Upper lobe of right lung (tissue), 1 donor: Measurements from ENCODE around the gene CYTH2. TPM values are rescaled to one million over a fixed set of nuclear protein-coding genes. Genes with fewer than 3 reads are reported as not detected.

ENCODE experiments used
- ATAC-seq: fragments of 200-7000 bp; cut with Tn5 transposase; one replicate; pipeline ENCODE4 v1.9.1; 2020; ENCODE audit warnings: mild to moderate bottlenecking, moderate library complexity
- DNase-seq: peaks from one replicate; pipeline ENCODE4 v3.0.0-alpha.2; 2020
- H3K27ac ChIP-seq: fragments of 200-600 bp; one replicate; pipeline ENCODE4 v1.8.0; 2022
- H3K27me3 ChIP-seq: fragments of 200-600 bp; one replicate; pipeline ENCODE4 v1.8.0; 2022; ENCODE audit warnings: mild to moderate bottlenecking
- H3K36me3 ChIP-seq: fragments of 200-600 bp; one replicate; pipeline ENCODE4 v1.8.0; 2022
- H3K4me1 ChIP-seq: fragments of 200-600 bp; one replicate; pipeline ENCODE4 v1.8.0; 2022
- H3K4me3 ChIP-seq: fragments of 200-600 bp; one replicate; pipeline ENCODE4 v1.8.0; 2022; ENCODE audit warnings: mild to moderate bottlenecking
- H3K9me3 ChIP-seq: fragments of 200-600 bp; one replicate; pipeline ENCODE4 v1.8.0; 2022
- CTCF ChIP-seq: fragments of 200-600 bp; IDR thresholded peaks from one replicate; pipeline ENCODE4 v1.8.0; 2022; ENCODE audit warnings: antibody characterized with exemption
- intact Hi-C: fragments of 100-400 bp; cut with DNase I; formaldehyde crosslinking; loops from one replicate; pipeline ENCODE4 v1.11.0; 2022
- total RNA-seq: library from RNA; stranded (reverse); fragmentation: NEBNext Ultra II Directional; extraction: Animal tissue kit (Norgen Biotek cat#: 25700); gene quantifications from one replicate; pipeline ENCODE4 v1.2.1, GENCODE V29; 2021
- donor health status: DM: no; HTN: yes; CAD: no; lungs with severe emphysema.

Gene CYTH2
- total RNA-seq, 1 donor from 2014 or later, result 60.7 TPM

GRCh38 chr19:48495396-48495795, 26.2 kb downstream of the CYTH2 start:
- Histone ChIP-seq H3K27ac (no peak overlapping the region), H3K4me1 (peaks cover 23% of the 10 kb centered on the region), H3K36me3 (no peaks in the 10 kb centered on the region), H3K9me3 (no peaks in the 10 kb centered on the region), H3K27me3 (peaks cover 21% of the 10 kb centered on the region), H3K4me3 (no peak overlapping the region)
- ATAC-seq, result no peak
- DNase-seq, result no peak
- intact Hi-C loops, result loop anchor here (10.0 kb wide), 1 partner anchor 89 kb away; no protein-coding TSS in a partner anchor
- no peak for TF ChIP-seq CTCF

DNA sequence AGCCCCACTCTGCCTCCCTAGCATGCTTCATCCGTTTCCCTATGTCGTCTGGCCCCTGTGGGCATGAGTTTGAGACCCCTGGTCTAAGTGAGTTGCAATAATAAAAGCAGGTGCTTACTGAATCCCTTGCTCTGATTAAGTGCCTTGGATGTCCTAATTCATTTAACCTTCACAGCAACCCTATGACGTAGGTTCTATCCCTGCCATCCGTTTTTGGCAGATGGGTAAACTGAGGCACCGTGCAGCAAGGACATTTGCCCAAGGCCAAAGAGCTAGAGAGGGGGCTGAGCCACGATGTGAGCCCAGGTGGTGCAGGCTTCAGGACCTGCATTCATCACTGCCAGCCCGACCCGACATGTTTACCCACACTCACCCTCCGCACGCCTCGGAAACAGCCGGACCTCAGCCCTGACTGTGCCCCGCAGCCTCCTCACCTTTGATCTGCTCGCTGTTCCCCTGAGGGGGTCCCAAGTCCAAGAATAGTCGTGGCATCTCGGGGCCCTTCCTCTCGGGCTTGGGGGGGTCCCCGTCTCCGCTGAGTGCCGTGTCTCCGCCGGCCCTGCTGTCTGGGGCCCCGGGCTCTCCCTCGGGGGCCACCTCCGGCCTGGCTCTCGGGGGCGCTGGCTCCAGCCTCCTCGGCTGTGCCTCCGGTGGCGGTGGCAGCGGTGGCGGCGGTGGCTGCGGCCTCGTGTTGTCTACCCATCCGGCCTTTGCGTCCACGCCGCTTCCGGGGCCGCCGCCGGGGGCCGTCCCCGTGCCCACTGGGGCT, 28.0 kb downstream of the CYTH2 start:
- ATAC-seq (no peak), DNase-seq (no peak)
- Histone ChIP-seq H3K27me3 (peaks cover 32% of the 10 kb centered on the region), H3K27ac (no peak overlapping the region), H3K36me3 (no peaks in the 10 kb centered on the region), H3K4me3 (no peak overlapping the region), H3K4me1 (peaks cover 14% of the 10 kb centered on the region), H3K9me3 (no peaks in the 10 kb centered on the region)
- no peak for TF ChIP-seq CTCF
- intact Hi-C loops, result loop anchor here (10.0 kb wide), 1 partner anchor 88 kb away; no protein-coding TSS in a partner anchor

DNA sequence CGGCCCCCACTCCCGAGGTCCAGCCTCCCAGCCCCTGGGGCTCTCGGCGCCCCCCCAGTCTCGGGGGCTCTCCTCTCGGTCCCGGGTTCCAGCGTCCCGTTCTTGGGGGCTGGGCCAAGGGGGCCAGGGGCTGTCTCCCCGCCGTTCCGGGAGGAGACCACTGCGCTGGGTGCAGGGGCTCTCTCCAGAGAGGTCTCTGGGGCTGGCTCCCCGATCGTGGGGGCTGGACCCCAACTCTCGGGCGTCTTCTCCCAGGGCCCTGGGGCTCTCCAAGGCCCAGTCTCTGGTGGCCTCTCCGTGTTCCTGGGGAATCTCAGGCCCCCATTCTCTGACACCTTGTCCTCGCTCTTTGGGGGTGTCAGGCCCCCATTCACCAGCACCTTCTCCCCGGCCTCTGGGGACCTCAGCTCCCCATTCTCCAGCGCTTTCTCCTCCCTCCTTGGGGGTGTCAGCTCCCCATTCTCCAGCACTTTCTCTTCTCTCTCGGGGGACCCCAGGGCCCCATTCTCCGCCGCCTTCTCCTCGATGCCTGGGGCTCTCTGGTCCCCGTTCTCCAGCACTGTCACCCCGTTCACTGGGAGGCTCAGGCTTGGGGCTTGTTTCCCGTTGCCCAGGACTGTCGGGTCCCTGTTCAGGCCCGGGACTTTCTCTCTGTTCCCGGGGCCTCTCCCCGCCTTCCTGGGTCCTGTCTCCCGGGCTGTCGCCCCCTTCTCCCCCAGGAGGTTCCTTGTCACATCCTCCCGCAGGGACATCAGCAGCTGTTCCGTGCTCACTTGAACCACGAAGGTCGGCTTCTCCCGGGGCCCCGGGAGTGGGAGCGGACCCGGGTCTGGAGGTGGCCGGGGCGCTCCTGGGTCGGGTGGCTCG, 28.8 kb downstream of the CYTH2 start:
- no peak overlapping the region for H3K27ac ChIP-seq
- H3K27me3 ChIP-seq, result peaks cover 32% of the 10 kb centered on the region
- H3K4me1 ChIP-seq, result peaks cover 11% of the 10 kb centered on the region
- ATAC-seq, result no peak
- TF ChIP-seq CTCF, result no peak
- H3K36me3 ChIP-seq, result no peaks in the 10 kb centered on the region
- no peak for DNase-seq
- H3K4me3 ChIP-seq, result no peak overlapping the region
- H3K9me3 ChIP-seq, result no peaks in the 10 kb centered on the region
- intact Hi-C loops, result loop anchor here (10.0 kb wide), 1 partner anchor 87 kb away; no protein-coding TSS in a partner anchor

- ATAC-seq, result no peak
- peaks cover 32% of the 10 kb centered on the region for H3K27me3 ChIP-seq
- intact Hi-C loops, result loop anchor here (10.0 kb wide), 1 partner anchor 86 kb away; no protein-coding TSS in a partner anchor
- H3K9me3 ChIP-seq, result no peaks in the 10 kb centered on the region
- H3K4me3 ChIP-seq, result no peak overlapping the region
- no peak for DNase-seq
- TF ChIP-seq CTCF, result no peak
- H3K4me1 ChIP-seq, result peaks cover 11% of the 10 kb centered on the region
- no peaks in the 10 kb centered on the region for H3K36me3 ChIP-seq
- no peak overlapping the region for H3K27ac ChIP-seq
Measured at GRCh38 chr19:48498595-48499311, 29.6 kb downstream of the CYTH2 start.

GRCh38 chr19:48499316-48500090, 30.3 kb downstream of the CYTH2 start:
- no peak for ATAC-seq
- H3K36me3 ChIP-seq, result no peaks in the 10 kb centered on the region
- H3K4me3 ChIP-seq, result no peak overlapping the region
- DNase-seq, result no peak
- no peaks in the 10 kb centered on the region for H3K9me3 ChIP-seq
- peaks cover 32% of the 10 kb centered on the region for H3K27me3 ChIP-seq
- no peak overlapping the region for H3K27ac ChIP-seq
- intact Hi-C loops, result loop anchor here (10.0 kb wide), 1 partner anchor 85 kb away; no protein-coding TSS in a partner anchor
- H3K4me1 ChIP-seq, result peaks cover 6% of the 10 kb centered on the region
- no peak for TF ChIP-seq CTCF
